ENCODE measurements around the gene C3orf52.

The C3orf52 gene

GRCh38 chr3:112119962-112120836 is 34.0 kb downstream of the C3orf52 start:
- no peak for DNase-seq

- DNase-seq, result no peak
Observed at GRCh38 chr3:112121577-112122547, 35.7 kb downstream of the C3orf52 start.

DNA sequence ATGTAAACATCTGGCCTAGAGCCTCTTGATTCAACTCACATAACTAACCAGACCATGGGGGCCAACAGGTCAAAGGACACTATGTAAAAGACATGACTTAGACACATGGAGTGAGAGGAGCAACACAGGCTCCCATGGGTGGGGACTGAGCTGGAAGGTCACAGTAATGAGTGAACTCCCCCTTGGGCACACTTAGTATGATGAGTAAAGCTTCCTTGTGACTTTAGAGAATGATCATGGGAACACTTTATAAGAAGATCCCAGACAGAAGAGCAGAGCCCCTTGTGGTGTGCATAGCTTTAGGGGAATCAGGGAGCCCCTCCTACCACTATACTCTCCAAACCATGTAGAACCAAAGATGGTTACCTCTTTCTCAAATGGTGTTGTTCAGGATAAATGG is 36.7 kb downstream of the C3orf52 start:
- DNase-seq, result no peak

DNA sequence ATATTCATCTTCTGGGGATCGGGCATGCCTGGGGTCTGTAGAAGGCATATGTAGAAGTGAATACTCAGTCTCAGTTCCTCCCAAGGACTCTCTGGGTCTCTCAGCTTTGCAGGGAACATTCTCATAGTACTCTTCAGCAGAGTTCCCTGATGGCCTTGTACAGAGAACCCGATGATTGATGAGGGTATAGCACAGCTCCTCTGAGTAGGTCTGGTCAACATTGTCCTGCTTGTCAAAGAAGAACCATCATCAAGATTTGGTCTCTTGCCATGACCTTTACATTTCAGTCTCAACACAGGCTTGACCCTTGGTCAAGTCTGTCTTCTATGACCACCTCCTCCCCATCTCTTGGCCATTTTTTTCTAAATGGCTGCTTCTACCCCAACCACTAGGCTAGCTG is 37.4 kb downstream of the C3orf52 start:
- no peak for DNase-seq

- no peak for DNase-seq
Observed at GRCh38 chr3:112124907-112125607, 38.9 kb downstream of the C3orf52 start.

DNA sequence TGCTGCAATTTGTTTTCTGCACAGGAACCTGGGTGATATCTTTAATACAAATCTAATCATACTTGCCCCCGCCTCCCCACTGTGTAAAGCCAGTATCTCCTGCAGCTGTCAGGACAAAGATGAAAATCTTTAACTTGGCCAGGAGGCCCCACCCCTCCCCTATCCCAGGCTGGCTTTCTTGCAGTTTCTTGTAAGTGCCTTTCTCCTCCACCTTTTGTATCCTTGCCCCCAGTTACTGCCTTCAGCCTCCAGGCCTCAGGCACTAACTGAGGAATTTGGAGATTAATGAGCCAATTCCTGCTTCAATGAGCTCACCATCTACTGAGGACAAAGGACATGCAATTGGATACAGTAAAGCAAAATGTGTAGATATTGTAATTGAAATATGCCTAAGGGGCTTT is 40.3 kb downstream of the C3orf52 start:
- DNase-seq, result no peak

DNA sequence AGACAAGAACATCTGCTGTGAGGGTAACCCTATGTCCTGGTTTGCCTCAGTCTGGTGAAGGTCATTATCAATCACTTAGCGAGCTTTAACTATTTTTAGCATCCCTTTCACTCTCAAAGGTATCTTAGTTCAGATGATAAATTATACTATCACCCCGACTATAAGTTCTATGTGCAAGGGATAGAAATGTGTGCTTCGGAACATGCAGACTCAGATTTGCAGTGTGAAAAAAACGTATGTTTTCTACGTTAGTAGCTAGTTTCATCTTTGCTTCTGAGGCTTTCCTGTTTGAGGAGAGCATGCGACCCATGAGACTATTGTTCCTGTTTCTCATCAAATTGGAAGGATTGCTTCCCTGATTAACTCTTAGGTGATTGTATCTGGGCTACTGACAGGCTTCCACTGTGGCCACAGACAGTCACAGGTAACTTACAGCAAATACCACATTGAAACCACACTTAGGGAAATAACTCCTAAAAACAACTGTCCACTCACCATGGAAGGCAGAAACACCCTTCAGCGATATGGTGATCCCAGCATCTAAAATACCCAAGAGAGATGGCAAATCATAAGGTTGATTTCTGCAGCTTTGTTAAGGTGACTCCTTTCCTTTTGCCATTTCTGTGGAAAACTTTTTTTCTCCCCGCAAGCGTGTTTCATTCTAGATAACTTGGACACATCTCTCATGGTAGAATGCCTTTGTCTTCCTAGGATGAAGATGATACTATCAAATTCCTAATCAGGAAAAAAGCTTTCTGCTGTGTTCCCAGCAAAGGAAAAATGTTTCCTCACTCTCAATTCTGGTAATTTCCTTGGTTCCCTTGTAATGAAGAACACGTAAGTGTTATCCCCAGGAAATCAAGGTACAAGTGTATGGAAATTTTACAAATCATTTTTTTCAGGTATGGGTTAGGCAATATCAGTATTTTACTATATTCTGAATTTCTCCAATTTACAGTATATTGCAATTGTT is 41.6 kb downstream of the C3orf52 start:
- DNase-seq, result no peak

DNA sequence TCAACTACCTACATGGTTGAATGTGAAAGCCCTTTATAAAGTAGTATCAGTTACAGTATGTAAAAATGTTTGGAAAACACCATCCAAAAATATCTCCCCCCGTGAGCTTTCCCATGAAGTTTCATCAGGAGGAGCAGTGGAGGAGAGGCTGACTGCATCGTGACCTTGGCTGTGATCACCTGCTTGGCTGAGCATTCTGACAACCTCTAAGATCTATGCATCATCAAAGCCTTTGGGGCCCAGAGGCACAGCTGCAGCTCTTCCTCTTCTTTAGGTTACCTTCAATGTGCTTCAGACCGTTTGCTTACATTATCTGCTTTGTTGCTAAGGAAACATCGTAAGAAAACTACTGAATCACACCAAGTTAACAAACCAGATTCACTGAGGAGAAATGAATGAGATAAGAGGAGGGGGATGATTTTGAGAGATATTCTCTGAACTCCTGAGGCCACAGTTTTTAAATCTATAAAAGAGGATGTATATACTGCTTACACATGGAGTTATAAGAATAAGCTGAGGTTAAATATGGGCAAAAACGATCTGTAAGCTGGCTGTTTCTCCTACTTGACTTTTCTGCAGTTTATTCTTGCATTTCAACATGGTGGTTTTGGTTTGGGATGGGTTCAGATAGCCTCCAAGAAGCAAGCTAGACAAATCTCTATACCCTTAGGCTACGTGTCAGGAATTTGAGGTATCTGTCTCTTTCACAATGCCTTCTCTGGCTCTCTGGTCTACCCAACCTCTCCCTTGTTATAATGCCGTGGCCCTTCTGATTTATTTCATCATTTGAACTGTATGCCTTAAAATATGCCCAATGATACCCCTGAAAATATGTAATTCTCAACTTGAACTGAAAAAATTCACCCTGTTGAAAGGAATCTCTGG is 42.9 kb downstream of the C3orf52 start:
- peak; percentile 40 for DNase-seq

DNA sequence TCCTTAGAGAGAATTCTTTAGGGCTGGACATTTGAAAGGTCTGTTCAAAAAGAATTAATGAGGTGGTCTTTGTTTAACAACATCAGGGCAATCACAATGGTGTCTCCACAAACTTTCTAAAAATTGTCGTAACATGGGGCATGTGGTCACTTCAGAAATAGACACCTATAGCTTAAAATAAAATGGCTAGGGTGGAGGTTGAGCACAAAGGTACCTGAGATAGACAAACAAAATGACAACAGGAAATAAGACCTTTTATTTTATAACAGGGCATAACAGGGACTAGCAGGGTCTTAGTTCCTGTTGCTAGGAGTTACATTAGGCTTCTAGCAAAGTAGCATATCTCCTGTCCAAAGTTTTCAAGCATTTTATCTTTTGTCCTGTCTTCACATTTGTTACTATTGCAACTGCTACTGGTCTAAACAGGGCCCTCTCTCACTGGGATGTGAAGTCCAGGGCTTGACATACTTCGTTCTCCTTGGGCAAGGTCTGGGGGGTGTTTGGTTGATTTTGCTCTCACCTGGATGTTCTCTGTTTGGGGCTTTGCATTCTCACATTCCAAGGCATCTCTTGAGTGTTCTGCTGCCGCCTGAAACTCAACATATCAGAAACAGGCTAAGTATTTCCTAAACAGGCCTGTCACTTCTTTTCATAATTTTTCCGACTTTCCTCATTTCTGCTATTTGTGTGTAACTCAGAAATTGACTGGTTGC is 43.9 kb downstream of the C3orf52 start:
- DNase-seq, result no peak

- no peak for DNase-seq
Observed at GRCh38 chr3:112130638-112130993, 44.4 kb downstream of the C3orf52 start.

DNA sequence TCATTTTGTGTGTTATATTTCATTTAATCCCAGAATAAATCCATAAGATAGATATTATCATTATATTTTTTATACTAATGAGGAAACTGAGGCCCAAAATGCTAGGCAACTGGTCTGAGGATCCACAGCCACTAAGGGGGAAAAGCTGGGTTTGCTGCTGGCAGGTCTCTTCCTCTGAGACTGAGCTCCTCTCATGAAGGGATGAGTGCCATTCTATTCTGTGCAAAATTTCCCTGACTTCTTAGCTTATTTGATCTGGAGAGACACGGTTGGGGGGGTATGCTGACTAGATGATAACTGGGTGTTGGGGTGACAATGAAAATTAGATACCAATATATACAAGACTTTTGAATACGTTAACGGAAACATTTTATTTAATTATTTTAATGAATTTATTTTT is 44.9 kb downstream of the C3orf52 start:
- DNase-seq, result no peak

DNA sequence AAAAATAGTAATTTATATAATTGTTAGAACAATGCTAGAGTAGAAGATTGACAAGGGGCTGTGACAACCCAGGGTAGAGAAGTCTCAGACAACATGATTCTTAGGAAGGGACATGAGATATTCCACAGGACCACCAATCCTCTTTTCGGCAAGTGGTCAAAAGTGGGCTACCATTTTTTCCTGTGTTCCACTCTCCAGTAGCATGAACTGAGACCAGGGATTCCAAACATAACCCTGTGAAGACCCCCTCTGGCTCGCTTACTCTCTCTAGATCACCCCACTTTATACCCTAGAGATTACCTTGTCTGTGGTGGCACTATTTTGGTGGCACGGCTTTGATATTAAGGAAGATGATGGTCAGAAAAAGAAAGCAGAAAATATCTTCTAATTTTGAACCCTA is 45.9 kb downstream of the C3orf52 start:
- DNase-seq, result no peak

DNA sequence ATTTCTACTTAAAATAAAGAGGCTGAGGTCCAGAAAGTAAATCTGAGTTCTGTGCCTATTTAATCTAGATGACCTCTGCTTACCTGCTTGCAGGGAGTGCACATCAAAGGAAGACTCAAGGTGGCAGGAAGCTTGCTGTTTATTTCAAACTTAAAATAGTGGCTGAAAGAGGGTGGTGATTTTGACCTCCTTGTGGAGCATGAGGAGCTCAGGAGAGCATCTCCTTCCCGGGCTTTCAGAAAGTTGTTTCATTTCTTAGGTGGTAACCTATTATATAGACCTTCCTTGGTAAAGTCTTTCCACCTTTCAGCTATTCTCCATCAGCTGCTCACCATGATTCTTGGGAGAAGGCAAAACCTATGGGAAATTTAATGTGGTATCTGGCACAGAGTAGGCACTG is 46.4 kb downstream of the C3orf52 start:
- no peak for DNase-seq

DNA sequence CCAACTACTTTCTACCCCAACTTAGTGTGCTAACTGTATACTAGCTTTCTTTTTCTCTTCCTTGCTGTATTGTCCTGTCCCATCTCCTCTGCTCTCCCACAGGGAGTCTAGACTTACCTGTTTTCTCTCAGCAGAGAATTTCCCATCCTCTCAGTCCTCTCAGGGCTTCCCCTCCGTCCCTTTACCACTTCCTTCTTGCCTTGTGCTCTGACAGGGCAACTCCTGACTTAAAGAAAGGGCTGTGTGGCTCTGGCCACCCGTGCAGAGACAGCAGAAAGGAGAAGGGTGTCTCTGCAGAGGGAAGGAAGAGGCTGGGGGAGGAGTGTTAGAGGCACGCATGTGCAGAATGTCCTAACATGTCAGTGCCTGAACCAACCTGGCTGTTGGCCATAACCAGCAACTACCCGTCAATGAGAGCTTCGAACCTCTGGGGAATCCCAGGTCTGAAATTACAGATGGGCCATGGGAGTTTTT is 46.8 kb downstream of the C3orf52 start, which contains the start of gene GCSAM:
GCSAM (minus strand) TSS at position 274 of the 474 bp plus-strand sequence; CDS start at position 146, 128 bp downstream.
- DNase-seq, result peak; percentile 51

GRCh38 chr3:112133626-112134334 is 47.6 kb downstream of the C3orf52 start:
- no peak for DNase-seq

DNA sequence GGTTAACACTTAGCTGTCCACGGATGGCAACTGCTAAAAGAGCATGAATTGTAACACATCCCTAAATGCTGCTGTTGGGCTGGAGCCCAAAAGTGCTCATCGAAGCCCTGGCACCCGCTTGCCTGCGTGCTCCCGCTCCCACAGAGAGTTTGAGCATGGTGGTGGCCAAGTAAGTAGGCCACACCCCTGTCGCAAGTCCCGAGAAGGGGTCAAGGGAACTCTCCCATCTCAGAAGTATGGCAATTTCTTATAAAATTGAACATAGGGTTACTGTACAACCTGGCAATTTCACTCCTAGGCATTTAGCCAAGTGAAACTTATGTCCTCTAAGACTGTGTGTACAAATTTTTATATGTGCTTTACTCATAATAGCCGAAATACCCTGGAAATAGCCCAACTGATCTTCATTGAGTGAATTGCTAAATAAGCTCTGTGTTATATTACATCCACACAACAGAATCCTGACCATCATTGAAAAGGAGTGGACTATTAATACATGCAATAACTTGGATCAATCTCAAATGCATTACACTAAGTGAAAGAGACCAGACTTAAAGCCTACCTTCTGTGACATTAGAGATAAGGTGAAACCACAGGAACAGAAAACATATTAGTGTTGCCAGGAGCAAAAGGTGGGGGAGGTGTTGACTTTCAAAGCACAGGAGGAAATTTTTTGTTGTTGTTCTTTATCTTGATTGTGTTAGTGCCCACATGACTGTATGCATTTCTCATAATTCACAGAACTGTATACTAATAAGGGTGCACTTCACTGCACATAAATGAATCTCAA is 48.3 kb downstream of the C3orf52 start:
- DNase-seq, result no peak

GRCh38 chr3:112136046-112136445 is 49.9 kb downstream of the C3orf52 start:
- DNase-seq, result no peak

DNA sequence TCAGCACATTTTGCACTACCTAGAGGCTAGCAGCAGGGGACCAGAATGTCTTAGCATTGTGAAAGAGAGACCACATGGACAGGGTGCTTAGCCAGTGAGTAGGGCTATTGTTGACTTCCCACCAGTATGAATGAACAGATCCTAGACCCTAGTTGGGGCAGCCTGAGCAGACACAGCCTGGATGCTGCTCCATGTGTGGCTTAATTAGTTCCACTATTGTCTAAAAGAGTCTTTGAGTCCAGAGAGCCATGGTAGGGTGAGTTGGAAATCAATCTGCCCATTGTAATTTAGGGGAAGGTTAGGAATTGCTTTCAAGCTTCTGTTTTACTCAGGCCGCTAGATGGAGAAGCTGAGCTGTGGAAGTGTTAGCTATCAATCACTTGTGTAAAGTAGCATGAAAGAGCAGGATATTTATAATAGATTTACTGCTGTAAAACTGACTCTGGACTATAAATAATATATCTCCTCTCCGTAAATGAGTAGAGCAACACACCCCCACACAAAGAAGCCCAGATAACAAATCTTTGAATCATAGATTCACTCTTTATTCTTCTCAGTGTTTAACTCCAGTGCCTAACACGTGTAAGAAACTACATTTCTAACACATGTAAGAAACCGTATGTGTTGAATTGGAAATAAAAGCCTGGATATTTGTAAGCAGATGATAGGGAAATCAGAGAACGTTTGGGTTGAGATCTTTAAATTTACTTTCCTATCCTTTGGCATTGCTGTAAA is 50.9 kb downstream of the C3orf52 start:
- DNase-seq, result peak; percentile 17

Data from stimulated activated CD4-positive, alpha-beta T cell treated with anti-CD3 and anti-CD28 coated beads, Interleukin-4, amount 100 ng/mL, for 1 hour (primary cell).